HG03025 (cell line): ENCODE data around the gene FOXR1.
A peak's percentile ranks its signal among the peaks of the same experiment; 100 is the strongest.
"Not testable (repeated sequence)": the region's sequence is repeated elsewhere in the genome, so short reads cannot be mapped to it uniquely, and the experiment has no call there.

Experiments
- ATAC-seq: cut with Tn5 transposase; IDR thresholded peaks from one replicate; pipeline ENCODE4 v1.9.1; 2021; ENCODE audit warnings: mild to moderate bottlenecking, moderate library complexity; ENCODE audit not compliant: unreplicated experiment, low FRiP score

Gene FOXR1

GRCh38 chr11:118991486-118992038 is 20.0 kb downstream of the FOXR1 start:
- ATAC-seq, result not testable (repeated sequence)

DNA sequence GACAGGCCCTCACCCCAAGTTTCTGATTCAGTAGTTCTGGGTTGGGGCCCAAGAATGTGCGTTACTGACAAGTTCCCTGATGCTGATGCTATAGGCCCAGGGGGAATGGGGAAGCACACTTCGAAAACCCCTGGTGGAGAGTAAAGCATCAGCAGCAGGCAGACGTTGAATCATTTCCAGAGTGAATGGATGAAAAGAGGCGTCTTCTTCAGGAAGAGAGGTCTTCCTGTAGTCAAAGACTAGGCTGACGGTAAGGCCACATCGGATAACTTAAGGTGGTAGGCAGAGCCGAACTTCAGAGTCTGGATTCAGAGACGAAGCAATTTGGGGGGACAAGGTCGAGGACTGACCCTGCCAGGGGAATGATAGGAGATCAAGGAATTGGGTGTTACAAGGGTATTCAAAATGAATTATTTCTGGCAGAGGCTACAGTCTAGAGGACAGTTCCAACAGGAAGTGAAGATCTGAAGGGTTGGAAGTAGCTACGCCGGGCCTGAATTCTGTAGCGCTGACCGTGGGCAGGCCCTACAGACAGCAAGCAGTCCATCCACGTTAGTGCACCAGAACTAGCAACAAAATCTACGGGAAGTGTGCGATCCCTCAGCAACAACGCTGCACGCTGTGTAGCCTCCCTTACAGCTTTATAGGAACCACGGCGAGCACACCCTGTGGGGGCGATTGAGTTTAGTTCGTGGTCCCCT is 25.5 kb downstream of the FOXR1 start:
- ATAC-seq, result no peak

DNA sequence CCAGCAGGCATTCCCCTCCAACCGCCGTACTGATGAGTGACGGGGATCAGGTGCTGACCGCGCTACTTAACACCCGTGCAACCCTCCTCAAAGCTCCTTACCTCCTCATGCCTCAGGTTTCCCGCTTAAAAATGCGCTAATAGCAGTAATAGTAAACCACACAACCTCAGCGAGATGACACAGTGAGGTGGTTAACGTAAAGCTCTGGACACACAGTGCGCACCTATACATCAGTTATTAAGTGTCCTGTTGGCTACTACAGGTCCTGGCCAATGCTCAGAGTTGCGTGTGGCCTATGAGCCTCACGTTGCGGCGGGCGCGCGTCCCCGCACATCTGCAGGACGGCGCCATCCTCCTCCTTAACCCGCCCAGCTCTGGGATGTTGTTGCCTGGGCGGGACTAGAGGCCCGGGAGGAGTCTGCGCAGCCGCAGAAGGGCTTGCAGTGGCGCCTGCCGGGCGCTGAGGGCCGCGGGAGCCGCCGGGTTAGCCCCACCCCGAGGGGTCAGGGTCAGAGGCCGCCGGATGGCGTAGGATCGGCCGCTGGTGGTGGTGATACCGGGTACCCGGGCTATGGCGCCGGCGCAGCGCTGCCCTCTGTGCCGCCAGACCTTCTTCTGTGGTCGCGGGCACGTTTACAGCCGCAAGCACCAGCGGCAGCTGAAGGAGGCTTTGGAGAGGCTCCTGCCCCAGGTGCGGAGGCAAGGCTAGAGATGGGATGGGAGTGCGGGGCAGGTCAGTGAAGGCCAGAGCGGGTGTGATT is 26.2 kb downstream of the FOXR1 start, which contains the start of gene CENATAC:
Gene CENATAC (plus strand): TSS at position 512 of the 761 bp plus-strand sequence. CDS start 60 bp downstream, at position 572.
- ATAC-seq, result peak; percentile 87

GRCh38 chr11:118998388-118998717 is 26.8 kb downstream of the FOXR1 start:
- ATAC-seq, result peak; percentile 16

- no peak for ATAC-seq
These were observed 27.3 kb downstream of the FOXR1 start for GRCh38 chr11:118998822-118999221.

GRCh38 chr11:119000906-119001305 is 29.3 kb downstream of the FOXR1 start:
- no peak for ATAC-seq

DNA sequence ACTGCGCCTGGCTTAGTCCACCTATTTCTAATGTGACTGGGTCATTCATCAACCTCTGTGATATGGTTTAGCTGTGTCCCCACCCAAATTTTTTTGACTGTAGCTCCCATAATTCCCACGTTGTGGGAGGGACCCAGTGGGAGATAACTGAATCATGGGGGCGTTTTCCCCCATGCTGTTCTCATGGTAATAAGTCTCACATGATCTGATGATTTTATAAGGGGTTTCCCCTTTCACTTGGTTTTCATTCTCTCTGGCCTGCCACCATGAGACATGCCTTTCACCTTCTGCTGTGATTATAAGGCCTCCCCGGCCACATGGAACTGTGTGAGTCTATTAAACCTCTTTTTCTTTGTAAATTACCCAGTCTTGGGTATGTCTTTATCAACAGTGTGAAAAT is 35.1 kb downstream of the FOXR1 start:
- no peak for ATAC-seq

GRCh38 chr11:119011476-119012053 is 40.0 kb downstream of the FOXR1 start:
- no peak for ATAC-seq

- ATAC-seq, result no peak
These were observed 41.1 kb downstream of the FOXR1 start for GRCh38 chr11:119012629-119013170.

DNA sequence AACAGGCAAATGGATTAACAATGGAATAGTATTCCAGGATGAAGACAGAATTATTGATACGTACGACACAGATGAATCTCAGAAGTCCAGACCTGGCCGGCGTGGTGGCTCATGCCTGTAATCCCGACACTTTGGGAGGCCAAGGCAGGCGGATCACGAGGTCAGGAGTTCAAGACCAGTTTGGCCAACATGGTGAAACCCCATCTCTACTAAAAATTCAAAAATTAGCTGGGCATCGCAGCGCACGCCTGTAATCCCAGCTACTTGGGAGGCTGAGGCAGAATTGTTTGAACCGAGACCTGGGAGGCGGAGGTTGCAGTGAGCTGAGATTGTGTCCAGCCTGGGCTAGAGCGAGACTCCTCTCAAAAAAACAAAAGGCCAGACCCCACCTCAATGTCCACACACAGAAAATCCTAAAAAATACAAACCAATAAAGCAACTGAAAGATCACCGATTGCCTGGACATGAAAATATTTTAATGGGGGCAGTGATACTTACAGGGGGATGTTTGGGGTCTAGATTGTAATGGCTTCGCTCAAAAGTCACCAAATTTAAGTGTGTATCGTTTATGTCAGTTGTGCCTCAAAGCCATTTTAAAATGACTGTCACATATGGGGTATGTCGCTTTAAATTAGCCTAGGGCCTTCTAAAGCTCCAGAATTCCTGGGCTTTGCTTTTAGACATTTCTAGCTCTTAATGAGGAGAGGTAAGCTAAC is 42.8 kb downstream of the FOXR1 start:
- ATAC-seq, result no peak

- no peak for ATAC-seq
These were observed 43.6 kb downstream of the FOXR1 start for GRCh38 chr11:119015054-119015611.

GRCh38 chr11:119016216-119017009 is 44.9 kb downstream of the FOXR1 start:
- no peak for ATAC-seq

DNA sequence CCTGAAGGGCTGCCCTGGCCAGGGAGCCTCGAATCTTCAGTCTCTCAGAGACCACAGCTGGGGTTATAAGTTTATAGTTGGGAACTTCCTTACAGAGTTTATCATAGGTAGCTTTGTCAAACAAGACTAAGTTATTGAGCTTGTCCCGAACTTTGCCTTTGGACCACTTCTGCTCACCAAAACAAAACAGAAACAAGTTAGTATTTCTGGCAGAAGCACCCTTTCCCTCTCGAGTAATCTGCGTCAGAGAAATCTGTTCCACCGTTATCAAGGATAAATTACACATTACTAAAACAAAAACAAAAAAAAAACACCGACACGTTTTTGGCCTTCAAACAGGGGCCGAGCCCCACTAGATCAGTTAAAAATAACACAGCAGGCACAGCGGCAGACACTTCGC is 45.8 kb downstream of the FOXR1 start:
- not testable (repeated sequence) for ATAC-seq

GRCh38 chr11:119018074-119018938 is 46.7 kb downstream of the FOXR1 start, which contains the start of the genes RPS25 and TRAPPC4:
RPS25 (minus strand) TSS chr11:119018343; CDS start chr11:119018284, 59 bp downstream.
TRAPPC4 (plus strand) TSS chr11:119018766; CDS start chr11:119018796, 30 bp downstream.
- ATAC-seq, result peak; percentile 79

- no peak for ATAC-seq
These were observed 48.4 kb downstream of the FOXR1 start for GRCh38 chr11:119019996-119020395.

DNA sequence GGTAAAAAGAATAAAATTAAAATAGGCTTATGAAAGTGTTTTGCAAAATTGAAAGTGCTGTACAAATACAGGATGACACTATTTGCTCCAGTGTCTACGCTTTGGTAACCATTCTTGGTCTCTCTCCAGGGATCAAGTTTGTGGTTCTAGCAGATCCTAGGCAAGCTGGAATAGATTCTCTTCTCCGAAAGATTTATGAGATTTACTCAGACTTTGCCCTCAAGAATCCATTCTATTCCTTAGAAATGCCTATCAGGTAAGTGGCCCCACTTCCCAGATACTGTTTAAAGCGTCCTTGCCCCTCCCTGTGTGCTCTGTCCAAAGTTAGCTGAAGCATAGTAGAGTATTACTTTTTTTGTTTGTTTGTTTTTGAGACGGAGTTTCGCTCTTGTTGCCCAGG is 50.1 kb downstream of the FOXR1 start:
- no peak for ATAC-seq

DNA sequence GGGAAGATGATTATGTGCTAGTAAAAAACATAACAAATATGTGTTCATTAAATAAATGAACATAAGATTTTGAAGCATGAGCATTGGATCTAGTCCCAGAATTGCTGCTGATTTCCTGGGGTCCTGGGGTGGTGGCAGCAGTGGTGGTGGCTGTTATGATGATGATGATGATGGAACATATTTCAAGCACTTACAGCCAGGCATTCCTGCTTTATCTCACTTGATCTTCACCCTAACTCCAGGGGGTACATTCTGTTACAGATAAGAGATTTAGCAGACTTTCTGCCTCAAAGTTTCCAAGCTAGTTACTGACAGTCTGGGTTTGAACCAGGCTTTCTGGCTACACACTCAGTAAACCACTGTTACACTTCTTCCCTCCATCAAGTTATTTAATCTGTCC is 52.2 kb downstream of the FOXR1 start:
- ATAC-seq, result no peak

GRCh38 chr11:119024430-119025098 is 53.0 kb downstream of the FOXR1 start:
- ATAC-seq, result no peak
